H1 (cell line): ENCODE results near the gene ABI3. TPM values are rescaled to one million over a fixed set of nuclear protein-coding genes. Genes with fewer than 3 reads are reported as not detected.

Experiments
- CTCF ChIA-PET: fragments of 300-600 bp; sonication (Branson Sonifier 250); formaldehyde crosslinking; loops from one replicate; lab custom pipeline; 2021; ENCODE audit not compliant: partially characterized antibody; lab: Charles Lee
- POLR2A ChIA-PET: fragments of 300-600 bp; sonication (Branson Sonifier 250); formaldehyde crosslinking; loops from one replicate; lab custom pipeline; 2021; ENCODE audit warnings: inconsistent platforms; ENCODE audit not compliant: partially characterized antibody; lab: Charles Lee
- DNase-seq, 2 experiments: peaks; one replicate each; pipeline versions ENCODE4 v3.0.0 to v3.0.0-alpha.2; 2010 to 2022; ENCODE audit warnings: low spot score in 2 of 2, low read depth in 1 of 2, mixed read lengths in 1 of 2
- FAIRE-seq: peaks from 2 replicates; lab custom pipeline; 2011; peaks lifted over from hg19 to GRCh38; lab: Jason Lieb, UNC
- H2AFZ ChIP-seq: 2 replicates; pipeline ENCODE4 v1.8.1; 2012; ENCODE audit warnings: low read length, inconsistent platforms
- H2AK5ac ChIP-seq: 2 replicates; pipeline ENCODE4 v1.6.1; 2013; ENCODE audit warnings: low read depth, low read length
- H2BK120ac ChIP-seq: replicated peaks from 2 replicates; pipeline ENCODE3; 2013; ENCODE audit warnings: low read depth, low read length, inconsistent platforms
- H2BK12ac ChIP-seq: 2 replicates; pipeline ENCODE4 v1.6.1; 2013; ENCODE audit warnings: low read depth, low read length
- H2BK15ac ChIP-seq: 2 replicates; pipeline ENCODE4 v1.6.1; 2013; ENCODE audit warnings: low read length
- H2BK20ac ChIP-seq: 2 replicates; pipeline ENCODE4 v1.6.1; 2013; ENCODE audit warnings: low read length
- H2BK5ac ChIP-seq: 2 replicates; pipeline ENCODE4 v1.6.1; 2013; ENCODE audit warnings: low read depth, low read length
- H3K14ac ChIP-seq: 2 replicates; pipeline ENCODE4 v1.6.1; 2013; ENCODE audit warnings: inconsistent platforms; ENCODE audit not compliant: insufficient read length
- H3K18ac ChIP-seq: 2 replicates; pipeline ENCODE4 v1.6.1; 2013; ENCODE audit warnings: low read length; ENCODE audit errors: extremely low read depth
- H3K23ac ChIP-seq: 2 replicates; pipeline ENCODE4 v1.6.1; 2013; ENCODE audit warnings: inconsistent platforms; ENCODE audit not compliant: insufficient read length
- H3K23me2 ChIP-seq: 2 replicates; pipeline ENCODE4 v1.6.1; 2013; ENCODE audit warnings: low read depth, low read length
- H3K27ac ChIP-seq: 2 replicates; pipeline ENCODE4 v1.6.1; 2011; ENCODE audit warnings: low read depth, low read length, inconsistent platforms
- H3K27me3 ChIP-seq, 4 experiments: replicated peaks in 1 of 4; 1 replicate in 1 of 4; 2 replicates in 3 of 4; pipeline versions ENCODE4 v1.6.1 to v1.8.1; 2011 to 2013; ENCODE audit warnings: low read length in 3 of 4, mild to moderate bottlenecking in 3 of 4, inconsistent platforms in 2 of 4, mixed read lengths in 2 of 4, moderate library complexity in 1 of 4; ENCODE audit not compliant: control insufficient read depth in 3 of 4, insufficient read depth in 3 of 4; ENCODE audit errors: extremely low read depth in 1 of 4
- H3K36me3 ChIP-seq, 4 experiments: 2 replicates each; pipeline versions ENCODE4 v1.6.1 to v1.8.1; 2011 to 2013; ENCODE audit warnings: mild to moderate bottlenecking in 4 of 4, low read length in 3 of 4, moderate library complexity in 2 of 4, control low read depth in 1 of 4, inconsistent platforms in 1 of 4; ENCODE audit not compliant: insufficient read depth in 4 of 4, control insufficient read depth in 2 of 4
- H3K4ac ChIP-seq: replicated peaks from 2 replicates; pipeline ENCODE3; 2013; ENCODE audit warnings: low read length, low read depth, mixed read lengths, inconsistent platforms; ENCODE audit not compliant: insufficient read length
- H3K4me1 ChIP-seq, 4 experiments: replicated peaks in 1 of 4; 1 replicate in 1 of 4; 2 replicates in 3 of 4; pipeline versions ENCODE4 v1.6.1 to v1.8.1; 2011 to 2013; ENCODE audit warnings: low read length in 3 of 4, inconsistent platforms in 2 of 4, mixed read lengths in 1 of 4; ENCODE audit not compliant: insufficient read depth in 4 of 4, control insufficient read depth in 3 of 4
- H3K4me2 ChIP-seq, 2 experiments: 2 replicates each; pipeline versions ENCODE4 v1.6.1 to v1.8.1; 2011 to 2013; ENCODE audit warnings: low read depth in 2 of 2, low read length in 2 of 2, control low read depth in 1 of 2, inconsistent platforms in 1 of 2, mild to moderate bottlenecking in 1 of 2; ENCODE audit not compliant: insufficient read depth in 1 of 2
- H3K4me3 ChIP-seq, 4 experiments: fragments of 200-600, 300-600 bp in 1 of 4; sonication (generic), shearing (Covaris generic), sonication (Bioruptor Twin) in 1 of 4; 2 replicates each; pipeline versions ENCODE4 v1.5.1 to v1.8.1; 2011 to 2016; ENCODE audit warnings: low read length in 4 of 4, low read depth in 3 of 4, control low read depth in 2 of 4, inconsistent platforms in 2 of 4, mild to moderate bottlenecking in 2 of 4, mixed read lengths in 1 of 4, moderate library complexity in 1 of 4; ENCODE audit not compliant: insufficient read depth in 2 of 4; ENCODE audit errors: extremely low read depth in 1 of 4
- H3K56ac ChIP-seq: replicated peaks from 2 replicates; pipeline ENCODE3; 2013; ENCODE audit warnings: low read depth, mild to moderate bottlenecking, mixed read lengths, low read length, inconsistent platforms; ENCODE audit not compliant: insufficient read length
- H3K79me1 ChIP-seq: 2 replicates; pipeline ENCODE4 v1.6.1; 2013; ENCODE audit warnings: low read depth, low read length, control low read depth
- H3K79me2 ChIP-seq, 2 experiments: 2 replicates each; pipeline versions ENCODE4 v1.6.1 to v1.8.1; 2012 to 2013; ENCODE audit warnings: low read length in 2 of 2, mild to moderate bottlenecking in 2 of 2, inconsistent platforms in 1 of 2; ENCODE audit not compliant: insufficient read depth in 2 of 2, control insufficient read depth in 1 of 2
- H3K9ac ChIP-seq, 4 experiments: replicated peaks in 1 of 4; 1 replicate in 1 of 4; 2 replicates in 3 of 4; pipeline versions ENCODE4 v1.6.1 to v1.8.1; 2011 to 2013; ENCODE audit warnings: low read depth in 3 of 4, low read length in 3 of 4, control low read depth in 2 of 4, mild to moderate bottlenecking in 2 of 4, moderate library complexity in 2 of 4, inconsistent platforms in 1 of 4; ENCODE audit errors: extremely low read depth in 1 of 4
- H3K9me3 ChIP-seq, 2 experiments: 2 replicates each; pipeline versions ENCODE4 v1.6.1 to v1.8.1; 2012 to 2013; ENCODE audit warnings: mild to moderate bottlenecking in 2 of 2, moderate library complexity in 2 of 2, control low read depth in 1 of 2, inconsistent platforms in 1 of 2, low read depth in 1 of 2, low read length in 1 of 2, mixed read lengths in 1 of 2; ENCODE audit not compliant: insufficient read depth in 2 of 2
- H4K20me1 ChIP-seq, 2 experiments: replicated peaks in 1 of 2; 2 replicates each; pipeline versions ENCODE3 to v1.8.1; 2011 to 2013; ENCODE audit warnings: inconsistent platforms in 2 of 2, low read length in 2 of 2, mild to moderate bottlenecking in 1 of 2; ENCODE audit not compliant: insufficient read depth in 2 of 2, control insufficient read depth in 1 of 2
- H4K5ac ChIP-seq: 2 replicates; pipeline ENCODE4 v1.6.1; 2013; ENCODE audit warnings: low read length, low read depth, mixed read lengths, inconsistent platforms; ENCODE audit not compliant: insufficient read length
- H4K8ac ChIP-seq: 2 replicates; pipeline ENCODE4 v1.8.0; 2013; ENCODE audit warnings: mild to moderate bottlenecking, moderate library complexity, low read length, inconsistent platforms; ENCODE audit not compliant: insufficient read depth; ENCODE audit errors: extremely low read depth
- H4K91ac ChIP-seq: replicated peaks from 2 replicates; pipeline ENCODE3; 2013; ENCODE audit warnings: low read length, mixed read lengths, inconsistent platforms; ENCODE audit not compliant: insufficient read length
- CHD1 ChIP-seq: IDR thresholded peaks from 2 replicates; pipeline ENCODE4 v1.6.1; 2012; ENCODE audit warnings: low read depth, low read length, improper control_type of control experiment
- SP4 ChIP-seq: IDR thresholded peaks from 2 replicates; pipeline ENCODE4 v1.6.1; 2012; ENCODE audit warnings: low read length, inconsistent platforms
- YY1 ChIP-seq: IDR thresholded peaks from 2 replicates; pipeline ENCODE4 v1.6.1; 2011; ENCODE audit warnings: low read depth, mild to moderate bottlenecking, low read length
- WGBS, 2 experiments: shearing (Covaris generic) in 1 of 2; methylation state at CpG; one replicate each; pipeline versions ENCODE4 v1.1.6 to v1.1.7; 2013 to 2015; ENCODE audit warnings: low lambda C conversion rate in 2 of 2, mixed read lengths in 2 of 2, inconsistent platforms in 1 of 2, low coverage in 1 of 2, missing lambda C conversion rate in 1 of 2; ENCODE audit not compliant: insufficient replicate concordance in 2 of 2, insufficient coverage in 1 of 2, insufficient read length in 1 of 2; ENCODE audit errors: extremely low coverage in 1 of 2, missing lambda C conversion rate in 1 of 2; 5-methylcytosine and 5-hydroxymethylcytosine counted together
- polyA plus RNA-seq, 7 experiments: library from polyadenylated mRNA; depleted of rRNA in 3 of 7; stranded (reverse) in 5 of 7; unstranded in 2 of 7; fragments of >200 nt in 5 of 7; fragments of 200-250 nt in 2 of 7; gene quantifications; 1 replicate in 5 of 7; 2 replicates in 1 of 7; 4 replicates in 1 of 7; pipeline versions ENCODE4 v1.2.1 to v1.2.3, GENCODE V29; 2011 to 2013; ENCODE audit warnings: missing spikeins in 2 of 7, mixed read lengths in 2 of 7
- total RNA-seq: library from RNA; stranded (reverse); fragmentation: NEBNext Ultra II Directional; extraction: Animal tissue kit (Norgen Biotek cat#: 25700); gene quantifications from 2 replicates; pipeline ENCODE4 v1.2.1, GENCODE V29; 2021

ABI3 gene
- total and polyA plus RNA-seq, 2 of the 8 experiments (the other 6 are each of a cell fraction or from before 2014, with no cell fraction given) = 1.3 to 2.5 TPM

DNA sequence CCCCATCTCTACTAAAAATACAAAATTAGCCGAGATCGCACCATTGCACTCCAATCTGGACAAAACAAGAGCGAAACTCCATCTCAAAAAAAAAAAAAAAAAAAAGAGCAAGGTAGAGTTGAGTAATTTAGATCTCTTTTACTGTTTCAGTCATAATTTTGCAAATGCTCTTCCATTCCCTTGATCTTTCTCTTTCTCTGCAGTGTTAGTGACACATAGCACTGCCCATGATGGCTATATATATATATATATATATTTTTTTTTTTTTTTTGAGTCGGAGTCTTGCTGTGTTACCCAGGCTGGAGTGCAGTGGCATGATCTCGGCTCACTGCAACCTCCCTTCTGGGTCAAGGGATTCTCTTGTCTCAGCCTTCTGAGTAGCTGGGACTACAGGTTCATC lies 32.3 kb downstream of the ABI3 start:
- H4K8ac ChIP-seq = no peak overlapping the region
- H3K9ac ChIP-seq = no peak overlapping the region
- H3K4me2 ChIP-seq = no peak overlapping the region
- H3K4me1 ChIP-seq = no peaks in the 10 kb centered on the region
- H3K79me2 ChIP-seq = no peaks in the 10 kb centered on the region
- ChIA-PET CTCF (interaction anchor here (0.8 to 3.7 kb wide), 3 partner anchors 11 to 1560 kb away, joined by 5 to 15 read pairs (median 6); no protein-coding TSS in a partner anchor), POLR2A (no interaction called here)
- H3K23me2 ChIP-seq = no peaks in the 10 kb centered on the region
- H3K4me3 ChIP-seq = no peak overlapping the region
- H3K23ac ChIP-seq = no peak overlapping the region
- no peak overlapping the region for H2BK12ac ChIP-seq
- H4K5ac ChIP-seq = no peak overlapping the region
- FAIRE-seq (no peak), DNase-seq (no peak)
- no peak overlapping the region for H3K14ac ChIP-seq
- H2BK120ac ChIP-seq = no peak overlapping the region
- H3K9me3 ChIP-seq = no peaks in the 10 kb centered on the region
- H2AK5ac ChIP-seq = no peak overlapping the region
- no peak overlapping the region for H2BK20ac ChIP-seq
- WGBS, 2 experiments = 96% methylated on average over 3 of the region's 5 CpGs; no CpG with 5 or more reads in 1 of the 2 experiments
- no peak overlapping the region for H3K18ac ChIP-seq
- no peak overlapping the region for H3K56ac ChIP-seq
- no peak overlapping the region for H2BK15ac ChIP-seq
- H3K4ac ChIP-seq = no peak overlapping the region
- H2BK5ac ChIP-seq = no peak overlapping the region
- no peaks in the 10 kb centered on the region for H3K27me3 ChIP-seq
- no peaks in the 10 kb centered on the region for H3K79me1 ChIP-seq
- H4K91ac ChIP-seq = no peak overlapping the region
- H3K27ac ChIP-seq = no peak overlapping the region
- no peak overlapping the region for H2AFZ ChIP-seq
- H3K36me3 ChIP-seq = no peaks in the 10 kb centered on the region
- H4K20me1 ChIP-seq = no peaks in the 10 kb centered on the region
- TF ChIP-seq SP4 = no peak
- no peak for TF ChIP-seq CHD1
- no peak for TF ChIP-seq YY1
